Islet precursor cell (in vitro differentiated cells): ENCODE data around the gene GLRX5.
A peak's percentile ranks its signal among the peaks of the same experiment; 100 is the strongest.

Source experiments
- DNase-seq: peaks from one replicate; pipeline ENCODE4 v3.0.0-alpha.2; 2018

GLRX5 gene

GRCh38 chr14:95519699-95520098 lies 15.2 kb upstream of the GLRX5 start:
- peak; percentile 54 for DNase-seq

- no peak for DNase-seq
Measured at GRCh38 chr14:95520346-95520745, 14.5 kb upstream of the GLRX5 start.

- no peak for DNase-seq
Measured at GRCh38 chr14:95521001-95521400, 13.8 kb upstream of the GLRX5 start.

- no peak for DNase-seq
Measured at GRCh38 chr14:95522116-95522515, 12.7 kb upstream of the GLRX5 start.

GRCh38 chr14:95522556-95522955 lies 12.3 kb upstream of the GLRX5 start:
- no peak for DNase-seq

- DNase-seq = peak; percentile 51
Measured at GRCh38 chr14:95523051-95523814, 11.6 kb upstream of the GLRX5 start.

GRCh38 chr14:95523815-95524448 lies 10.9 kb upstream of the GLRX5 start:
- DNase-seq = no peak

- peak; percentile 89 for DNase-seq
Measured at GRCh38 chr14:95524706-95525512, 9.9 kb upstream of the GLRX5 start.

- no peak for DNase-seq
Measured at GRCh38 chr14:95525999-95526398, 8.9 kb upstream of the GLRX5 start.

GRCh38 chr14:95526483-95527386 lies 8.1 kb upstream of the GLRX5 start:
- DNase-seq = no peak

GRCh38 chr14:95527387-95528002 lies 7.4 kb upstream of the GLRX5 start:
- no peak for DNase-seq

- DNase-seq = no peak
Measured at GRCh38 chr14:95529216-95529615, 5.6 kb upstream of the GLRX5 start.

GRCh38 chr14:95530473-95531276 lies 4.2 kb upstream of the GLRX5 start:
- DNase-seq = peak; percentile 79

GRCh38 chr14:95531473-95531872 lies 3.4 kb upstream of the GLRX5 start:
- no peak for DNase-seq

GRCh38 chr14:95531969-95532368 lies 2.9 kb upstream of the GLRX5 start:
- no peak for DNase-seq

- no peak for DNase-seq
Measured at GRCh38 chr14:95533391-95533821, 1.4 kb upstream of the GLRX5 start.

- DNase-seq = no peak
Measured at GRCh38 chr14:95533822-95534221, 1.0 kb upstream of the GLRX5 start.

GRCh38 chr14:95535226-95536021 lies 574 bp downstream of the GLRX5 start:
- DNase-seq = no peak

GRCh38 chr14:95536036-95536593 lies 1.3 kb downstream of the GLRX5 start:
- DNase-seq = no peak

- DNase-seq = no peak
Measured at GRCh38 chr14:95536671-95537070, 1.8 kb downstream of the GLRX5 start.
